NT2/D1 (cell line): ENCODE measurements around the gene KRT3.

Experiments used
- SUZ12 ChIP-seq: IDR thresholded peaks from 2 replicates; pipeline ENCODE4 v1.6.1; 2011; ENCODE audit not compliant: insufficient read length, insufficient read depth; ENCODE audit errors: extremely low read depth
- YY1 ChIP-seq: IDR thresholded peaks from 2 replicates; pipeline ENCODE4 v1.6.1; 2011; ENCODE audit not compliant: insufficient read length, insufficient read depth
- ZNF274 ChIP-seq: IDR thresholded peaks from 2 replicates; pipeline ENCODE4 v1.6.1; 2011; ENCODE audit warnings: mild to moderate bottlenecking, low read depth, low read length

- TF ChIP-seq YY1 (no peak), ZNF274 (no peak), SUZ12 (no peak)
Measured at GRCh38 chr12:52832985-52833905, 37.3 kb upstream of the KRT3 start.
